Mesothelial cell of epicardium (in vitro differentiated cells): Measurements from ENCODE around the gene ATAD3A. TPM values are rescaled to one million over a fixed set of nuclear protein-coding genes. Genes with fewer than 3 reads are reported as not detected.

Experiments
- DNase-seq, 2 experiments: peaks; one replicate each; pipeline ENCODE4 v3.0.0; 2021; ENCODE audit warnings: low spot score in 2 of 2; ENCODE audit not compliant: unreplicated experiment in 2 of 2
- H3K27ac Mint-ChIP-seq: 2 replicates; pipeline ENCODE4 v1.8.0; 2021; ENCODE audit warnings: mixed read lengths
- H3K27me3 Mint-ChIP-seq: 2 replicates; pipeline ENCODE4 v1.8.0; 2021; ENCODE audit warnings: low read depth, mixed read lengths
- H3K36me3 Mint-ChIP-seq: 2 replicates; pipeline ENCODE4 v1.8.0; 2021; ENCODE audit warnings: mixed read lengths
- H3K4me1 Mint-ChIP-seq: 2 replicates; pipeline ENCODE4 v1.8.0; 2021; ENCODE audit warnings: mixed read lengths
- H3K4me3 Mint-ChIP-seq: 2 replicates; pipeline ENCODE4 v1.8.0; 2021; ENCODE audit warnings: mild to moderate bottlenecking, moderate library complexity, mixed read lengths
- H3K9me3 Mint-ChIP-seq: 2 replicates; pipeline ENCODE4 v1.8.0; 2021; ENCODE audit warnings: mixed read lengths
- total RNA-seq: library from RNA; stranded (reverse); gene quantifications from 3 replicates; pipeline ENCODE4 v1.2.1, GENCODE V29; 2021
- TF ChIP-seq, protein P1 (sequence below): fragments of 200-600 bp; sonication (generic); IDR thresholded peaks from one replicate; pipeline ENCODE4 v1.5.0; 2021; ENCODE audit warnings: antibody characterized with exemption; ENCODE audit not compliant: unreplicated experiment

Gene ATAD3A
- total RNA-seq, 1 donor from 2014 or later, result 35.3 TPM

GRCh38 chr1:1562556-1563195 is 50.7 kb downstream of the ATAD3A start:
- H3K27me3 Mint-ChIP-seq, result no peaks in the 10 kb centered on the region
- no peaks in the 10 kb centered on the region for H3K4me1 Mint-ChIP-seq
- TF ChIP-seq, protein P1, sequence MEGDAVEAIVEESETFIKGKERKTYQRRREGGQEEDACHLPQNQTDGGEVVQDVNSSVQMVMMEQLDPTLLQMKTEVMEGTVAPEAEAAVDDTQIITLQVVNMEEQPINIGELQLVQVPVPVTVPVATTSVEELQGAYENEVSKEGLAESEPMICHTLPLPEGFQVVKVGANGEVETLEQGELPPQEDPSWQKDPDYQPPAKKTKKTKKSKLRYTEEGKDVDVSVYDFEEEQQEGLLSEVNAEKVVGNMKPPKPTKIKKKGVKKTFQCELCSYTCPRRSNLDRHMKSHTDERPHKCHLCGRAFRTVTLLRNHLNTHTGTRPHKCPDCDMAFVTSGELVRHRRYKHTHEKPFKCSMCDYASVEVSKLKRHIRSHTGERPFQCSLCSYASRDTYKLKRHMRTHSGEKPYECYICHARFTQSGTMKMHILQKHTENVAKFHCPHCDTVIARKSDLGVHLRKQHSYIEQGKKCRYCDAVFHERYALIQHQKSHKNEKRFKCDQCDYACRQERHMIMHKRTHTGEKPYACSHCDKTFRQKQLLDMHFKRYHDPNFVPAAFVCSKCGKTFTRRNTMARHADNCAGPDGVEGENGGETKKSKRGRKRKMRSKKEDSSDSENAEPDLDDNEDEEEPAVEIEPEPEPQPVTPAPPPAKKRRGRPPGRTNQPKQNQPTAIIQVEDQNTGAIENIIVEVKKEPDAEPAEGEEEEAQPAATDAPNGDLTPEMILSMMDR, result no peak
- H3K9me3 Mint-ChIP-seq, result no peaks in the 10 kb centered on the region
- peaks cover 42% of the 10 kb centered on the region for H3K36me3 Mint-ChIP-seq
- DNase-seq, result no peak
- no peak overlapping the region for H3K27ac Mint-ChIP-seq
- H3K4me3 Mint-ChIP-seq, result no peak overlapping the region

GRCh38 chr1:1563688-1564087 is 51.7 kb downstream of the ATAD3A start:
- TF ChIP-seq, protein P1, result no peak
- no peak for DNase-seq
- Mint-ChIP-seq H3K9me3 (no peaks in the 10 kb centered on the region), H3K4me1 (no peaks in the 10 kb centered on the region), H3K27me3 (no peaks in the 10 kb centered on the region), H3K27ac (no peak overlapping the region), H3K36me3 (peaks cover 42% of the 10 kb centered on the region), H3K4me3 (no peak overlapping the region)

GRCh38 chr1:1564268-1564667 is 52.3 kb downstream of the ATAD3A start:
- no peak for DNase-seq
- H3K9me3 Mint-ChIP-seq, result no peaks in the 10 kb centered on the region
- no peak overlapping the region for H3K4me3 Mint-ChIP-seq
- peaks cover 42% of the 10 kb centered on the region for H3K36me3 Mint-ChIP-seq
- no peak overlapping the region for H3K27ac Mint-ChIP-seq
- no peaks in the 10 kb centered on the region for H3K27me3 Mint-ChIP-seq
- H3K4me1 Mint-ChIP-seq, result no peaks in the 10 kb centered on the region
- TF ChIP-seq, protein P1, result no peak

- Mint-ChIP-seq H3K4me1 (no peaks in the 10 kb centered on the region), H3K27ac (no peak overlapping the region), H3K9me3 (no peaks in the 10 kb centered on the region), H3K4me3 (no peak overlapping the region), H3K36me3 (peaks cover 44% of the 10 kb centered on the region), H3K27me3 (no peaks in the 10 kb centered on the region)
- no peak for DNase-seq
- TF ChIP-seq, protein P1, result no peak
Measured at GRCh38 chr1:1565340-1565739, 53.4 kb downstream of the ATAD3A start.

- no peak overlapping the region for H3K4me3 Mint-ChIP-seq
- no peak overlapping the region for H3K27ac Mint-ChIP-seq
- H3K27me3 Mint-ChIP-seq, result no peaks in the 10 kb centered on the region
- no peaks in the 10 kb centered on the region for H3K9me3 Mint-ChIP-seq
- H3K36me3 Mint-ChIP-seq, result peaks cover 38% of the 10 kb centered on the region
- H3K4me1 Mint-ChIP-seq, result peaks cover 5% of the 10 kb centered on the region
- DNase-seq, result no peak
- TF ChIP-seq, protein P1, result no peak
Measured at GRCh38 chr1:1567152-1567875, 55.4 kb downstream of the ATAD3A start.
